ENCODE results near the gene ANKRD33B. TPM values are rescaled to one million over a fixed set of nuclear protein-coding genes. Genes with fewer than 3 reads are reported as not detected.

The ANKRD33B gene
- total and polyA plus RNA-seq, 2 experiments from 2014 or later, result 1.5 to 2.0 TPM

GRCh38 chr5:10581424-10581748 is 17.5 kb downstream of the ANKRD33B start:
- H3K27ac ChIP-seq, result no peak overlapping the region
- no peak for TF ChIP-seq EZH2 (IDR thresholded peaks at IDR 0.05; ENCODE audit: borderline replicate concordance)
- no peak for TF ChIP-seq CTCF (IDR thresholded peaks at IDR 0.05; ENCODE audit: poor library complexity)
- no peak for TF ChIP-seq EZH2phosphoT487 (IDR thresholded peaks at IDR 0.05; ENCODE audit: low read depth, severe bottlenecking, unreplicated experiment)
- 100% methylated on average over 2 of the region's 2 CpGs for WGBS (ENCODE audit: low lambda C conversion rate, missing lambda C conversion rate)
- no peaks in the 10 kb centered on the region for H3K27me3 ChIP-seq
- no peak overlapping the region for H3K4me2 ChIP-seq
- H3K4me1 ChIP-seq (ENCODE audit: insufficient read depth), result no peaks in the 10 kb centered on the region
- no peak overlapping the region for H3K4me3 ChIP-seq
- no peaks in the 10 kb centered on the region for H3K9me3 ChIP-seq (ENCODE audit: low read depth)
- no peaks in the 10 kb centered on the region for H3K79me2 ChIP-seq
- no peak overlapping the region for H2AFZ ChIP-seq
- no peaks in the 10 kb centered on the region for H3K9me2 ChIP-seq (replicated peaks; ENCODE audit: insufficient read depth)
- no peak for DNase-seq (ENCODE audit: low spot score)
- no peaks in the 10 kb centered on the region for H4K20me1 ChIP-seq (ENCODE audit: insufficient read depth, poor library complexity, severe bottlenecking)
- H3K36me3 ChIP-seq (replicated peaks; ENCODE audit: insufficient read depth, low read depth), result no peaks in the 10 kb centered on the region

- no peaks in the 10 kb centered on the region for H3K9me2 ChIP-seq (replicated peaks; ENCODE audit: insufficient read depth)
- WGBS (ENCODE audit: low lambda C conversion rate, missing lambda C conversion rate), result 77% methylated on average over 7 of the region's 7 CpGs
- no peak overlapping the region for H2AFZ ChIP-seq
- H3K9me3 ChIP-seq (ENCODE audit: low read depth), result no peaks in the 10 kb centered on the region
- H3K4me1 ChIP-seq (ENCODE audit: insufficient read depth), result no peaks in the 10 kb centered on the region
- H3K36me3 ChIP-seq (replicated peaks; ENCODE audit: insufficient read depth, low read depth), result no peaks in the 10 kb centered on the region
- H3K27me3 ChIP-seq, result no peaks in the 10 kb centered on the region
- H3K79me2 ChIP-seq, result no peaks in the 10 kb centered on the region
- H3K27ac ChIP-seq, result no peak overlapping the region
- H4K20me1 ChIP-seq (ENCODE audit: insufficient read depth, poor library complexity, severe bottlenecking), result no peaks in the 10 kb centered on the region
- DNase-seq (ENCODE audit: low spot score), result no peak
- no peak overlapping the region for H3K4me2 ChIP-seq
- no peak for TF ChIP-seq EZH2phosphoT487 (IDR thresholded peaks at IDR 0.05; ENCODE audit: low read depth, severe bottlenecking, unreplicated experiment)
- no peak for TF ChIP-seq EZH2 (IDR thresholded peaks at IDR 0.05; ENCODE audit: borderline replicate concordance)
- TF ChIP-seq CTCF (IDR thresholded peaks at IDR 0.05; ENCODE audit: poor library complexity), result no peak
- H3K4me3 ChIP-seq, result no peak overlapping the region
Measured at GRCh38 chr5:10581867-10582511, 18.1 kb downstream of the ANKRD33B start.

GRCh38 chr5:10582512-10582897 is 18.6 kb downstream of the ANKRD33B start:
- Histone ChIP-seq H3K9me2 (replicated peaks; ENCODE audit: insufficient read depth) (no peaks in the 10 kb centered on the region), H3K27me3 (no peaks in the 10 kb centered on the region), H4K20me1 (ENCODE audit: insufficient read depth, poor library complexity, severe bottlenecking) (no peaks in the 10 kb centered on the region), H3K27ac (no peak overlapping the region), H3K4me3 (no peak overlapping the region), H3K79me2 (no peaks in the 10 kb centered on the region), H3K36me3 (replicated peaks; ENCODE audit: insufficient read depth, low read depth) (no peaks in the 10 kb centered on the region), H3K4me1 (ENCODE audit: insufficient read depth) (no peaks in the 10 kb centered on the region), H3K9me3 (ENCODE audit: low read depth) (no peaks in the 10 kb centered on the region), H2AFZ (no peak overlapping the region), H3K4me2 (no peak overlapping the region)
- TF ChIP-seq EZH2 (IDR thresholded peaks at IDR 0.05; ENCODE audit: borderline replicate concordance) (no peak), EZH2phosphoT487 (IDR thresholded peaks at IDR 0.05; ENCODE audit: low read depth, severe bottlenecking, unreplicated experiment) (no peak), CTCF (IDR thresholded peaks at IDR 0.05; ENCODE audit: poor library complexity) (no peak)
- no peak for DNase-seq (ENCODE audit: low spot score)
- 95% methylated on average over 8 of the region's 8 CpGs for WGBS (ENCODE audit: low lambda C conversion rate, missing lambda C conversion rate)
